Activated T-helper 2 cell treated with anti-CD3 and anti-CD28 coated beads, Interferon-gamma antibody, Interleukin-2, Interleukin-4, amounts not matched to agents 10 μg/mL and 5 μg/mL and 100 μg/mL, durations not matched to agents 14 hours and 24 hours and 36 hours (primary cell): Measurements from ENCODE around the gene TCFL5. TPM values are rescaled to one million over a fixed set of nuclear protein-coding genes. Genes with fewer than 3 reads are reported as not detected.

Experiments used
- DNase-seq: peaks from one replicate; pipeline ENCODE4 v3.0.0; 2021; ENCODE audit warnings: low spot score
- H3K27ac Mint-ChIP-seq: one replicate; pipeline ENCODE4 v1.8.0; 2021; ENCODE audit warnings: mixed read lengths
- H3K27me3 Mint-ChIP-seq: one replicate; pipeline ENCODE4 v1.8.0; 2021; ENCODE audit warnings: low read depth, mixed read lengths
- H3K36me3 Mint-ChIP-seq: one replicate; pipeline ENCODE4 v1.8.0; 2021; ENCODE audit warnings: low read depth, mixed read lengths
- H3K4me1 Mint-ChIP-seq: one replicate; pipeline ENCODE4 v1.8.0; 2021; ENCODE audit warnings: low read depth, mixed read lengths
- H3K4me3 Mint-ChIP-seq: one replicate; pipeline ENCODE4 v1.8.0; 2021; ENCODE audit warnings: low read depth, mild to moderate bottlenecking, moderate library complexity, mixed read lengths
- H3K9me3 Mint-ChIP-seq: one replicate; pipeline ENCODE4 v1.8.0; 2021; ENCODE audit warnings: mixed read lengths
- intact Hi-C: fragments of 100-400 bp; cut with micrococcal nuclease; formaldehyde crosslinking; loops from one replicate; pipeline ENCODE4 v1.15.1; 2023
- total RNA-seq: library from RNA; stranded (reverse); gene quantifications from 2 replicates; pipeline ENCODE4 v1.2.3, GENCODE V29; 2022

The TCFL5 gene
- total RNA-seq, 1 donor from 2014 or later: 5.7 TPM

DNA sequence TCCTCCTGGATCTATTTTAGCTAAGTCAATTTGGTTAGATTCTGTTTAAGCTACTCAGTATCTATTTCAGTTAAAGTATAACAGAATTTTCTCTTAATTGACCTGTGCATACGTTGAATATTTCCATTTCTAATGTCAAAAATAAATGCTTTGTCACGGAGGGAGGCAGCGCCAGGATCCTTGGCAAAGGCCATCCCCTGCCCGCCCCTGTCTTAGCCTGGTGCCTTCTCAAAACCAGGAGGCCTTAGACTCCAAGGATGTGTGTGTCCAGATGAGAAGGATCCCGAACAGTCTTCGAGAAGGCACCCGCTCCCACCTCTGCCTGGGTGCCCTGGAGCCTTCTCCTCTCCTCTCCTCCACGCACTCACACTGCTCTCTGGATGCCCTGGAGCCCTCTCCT, 22.4 kb downstream of the TCFL5 start:
- no peaks in the 10 kb centered on the region for H3K4me1 Mint-ChIP-seq
- no peak for DNase-seq
- H3K36me3 Mint-ChIP-seq: no peaks in the 10 kb centered on the region
- no peaks in the 10 kb centered on the region for H3K27me3 Mint-ChIP-seq
- no peak overlapping the region for H3K4me3 Mint-ChIP-seq
- no peak overlapping the region for H3K27ac Mint-ChIP-seq
- no peaks in the 10 kb centered on the region for H3K9me3 Mint-ChIP-seq
- intact Hi-C loops: no loop called here

DNA sequence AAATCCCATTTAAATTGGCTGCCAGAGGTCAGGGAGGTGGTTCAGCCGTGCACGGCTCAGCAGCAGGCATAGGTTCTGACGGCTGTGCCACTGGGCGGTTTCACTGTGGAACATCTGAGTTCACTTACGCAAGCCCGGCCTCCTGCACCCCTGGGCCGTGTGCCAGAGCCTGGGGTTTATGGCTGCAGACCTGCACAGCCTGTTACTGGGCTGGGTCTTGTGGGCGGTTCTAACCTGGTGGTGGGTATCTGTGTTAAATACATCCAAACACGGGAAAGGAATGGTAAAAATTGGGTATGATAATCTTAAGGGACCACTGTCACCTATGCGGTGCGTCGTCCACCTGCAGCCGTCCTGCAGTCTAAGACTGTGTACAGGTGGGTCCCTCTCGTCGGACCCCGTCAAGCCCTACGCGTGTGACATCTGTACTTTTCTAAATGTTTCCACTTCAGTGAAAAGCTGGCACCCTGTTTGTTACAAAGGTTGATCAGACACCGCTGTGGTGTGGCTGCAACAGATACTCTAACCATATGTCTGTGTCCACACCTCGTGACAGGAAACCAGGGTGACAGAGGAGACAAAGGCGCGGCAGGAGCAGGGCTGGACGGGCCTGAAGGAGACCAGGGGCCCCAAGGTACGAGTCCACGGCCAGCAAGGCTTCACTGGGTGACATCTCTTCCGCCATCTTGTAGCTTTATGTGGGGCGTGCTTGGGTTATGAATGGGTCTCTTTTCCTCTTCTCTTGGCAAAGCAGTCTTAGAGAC, 23.3 kb downstream of the TCFL5 start:
- Mint-ChIP-seq H3K4me1 (no peaks in the 10 kb centered on the region), H3K27me3 (no peaks in the 10 kb centered on the region), H3K27ac (no peak overlapping the region), H3K36me3 (no peaks in the 10 kb centered on the region), H3K4me3 (no peak overlapping the region), H3K9me3 (no peaks in the 10 kb centered on the region)
- DNase-seq: no peak
- intact Hi-C loops: no loop called here

DNA sequence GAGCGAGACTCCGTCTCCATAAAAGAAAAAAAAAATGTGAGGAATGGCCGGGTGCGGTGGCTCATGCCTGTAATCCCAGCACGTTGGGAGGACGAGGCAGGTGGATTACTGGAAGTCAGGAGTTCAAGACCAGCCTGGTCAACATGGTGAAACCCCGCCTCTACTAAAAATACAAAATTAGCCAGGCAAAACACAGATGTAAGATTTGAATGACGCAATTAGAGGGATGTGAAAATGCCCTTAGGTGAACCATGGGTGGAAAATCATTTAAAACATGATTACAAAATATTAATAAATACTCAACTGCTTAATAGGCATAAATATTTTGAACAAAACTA, 23.9 kb downstream of the TCFL5 start:
- H3K4me1 Mint-ChIP-seq: peaks cover 2% of the 10 kb centered on the region
- no peaks in the 10 kb centered on the region for H3K27me3 Mint-ChIP-seq
- no peak overlapping the region for H3K4me3 Mint-ChIP-seq

DNA sequence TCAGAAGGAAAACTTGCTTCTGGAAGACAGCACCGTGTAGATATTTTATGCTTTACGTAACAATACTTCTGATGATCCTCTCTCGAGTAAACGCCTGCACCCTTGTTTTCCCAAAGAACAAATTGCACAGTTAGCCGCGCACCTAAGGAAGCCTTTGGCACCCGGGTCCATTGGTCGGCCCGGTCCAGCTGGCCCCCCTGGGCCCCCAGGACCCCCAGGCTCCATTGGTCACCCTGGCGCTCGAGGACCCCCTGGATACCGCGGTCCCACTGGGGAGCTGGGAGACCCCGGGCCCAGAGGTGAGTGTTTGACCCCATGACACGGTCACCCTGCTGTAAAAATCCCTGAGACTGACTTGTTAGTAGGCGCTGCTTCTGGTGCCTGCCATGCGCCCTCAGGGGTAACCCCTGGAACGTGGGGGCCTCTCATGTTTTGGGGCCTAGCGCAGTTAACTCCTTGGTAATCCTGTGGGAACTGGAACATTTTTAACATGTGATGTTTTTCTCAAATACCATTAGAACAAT, 24.6 kb downstream of the TCFL5 start:
- DNase-seq: no peak
- Mint-ChIP-seq H3K27ac (no peak overlapping the region), H3K4me3 (no peak overlapping the region), H3K36me3 (no peaks in the 10 kb centered on the region), H3K4me1 (peaks cover 8% of the 10 kb centered on the region), H3K9me3 (no peaks in the 10 kb centered on the region), H3K27me3 (no peaks in the 10 kb centered on the region)
- intact Hi-C loops: no loop called here

More for the DNA sequence above, 23.9 kb downstream of the TCFL5 start:
- Mint-ChIP-seq H3K36me3 (no peaks in the 10 kb centered on the region), H3K9me3 (no peaks in the 10 kb centered on the region), H3K27ac (no peak overlapping the region)
- intact Hi-C loops: no loop called here
- DNase-seq: no peak

DNA sequence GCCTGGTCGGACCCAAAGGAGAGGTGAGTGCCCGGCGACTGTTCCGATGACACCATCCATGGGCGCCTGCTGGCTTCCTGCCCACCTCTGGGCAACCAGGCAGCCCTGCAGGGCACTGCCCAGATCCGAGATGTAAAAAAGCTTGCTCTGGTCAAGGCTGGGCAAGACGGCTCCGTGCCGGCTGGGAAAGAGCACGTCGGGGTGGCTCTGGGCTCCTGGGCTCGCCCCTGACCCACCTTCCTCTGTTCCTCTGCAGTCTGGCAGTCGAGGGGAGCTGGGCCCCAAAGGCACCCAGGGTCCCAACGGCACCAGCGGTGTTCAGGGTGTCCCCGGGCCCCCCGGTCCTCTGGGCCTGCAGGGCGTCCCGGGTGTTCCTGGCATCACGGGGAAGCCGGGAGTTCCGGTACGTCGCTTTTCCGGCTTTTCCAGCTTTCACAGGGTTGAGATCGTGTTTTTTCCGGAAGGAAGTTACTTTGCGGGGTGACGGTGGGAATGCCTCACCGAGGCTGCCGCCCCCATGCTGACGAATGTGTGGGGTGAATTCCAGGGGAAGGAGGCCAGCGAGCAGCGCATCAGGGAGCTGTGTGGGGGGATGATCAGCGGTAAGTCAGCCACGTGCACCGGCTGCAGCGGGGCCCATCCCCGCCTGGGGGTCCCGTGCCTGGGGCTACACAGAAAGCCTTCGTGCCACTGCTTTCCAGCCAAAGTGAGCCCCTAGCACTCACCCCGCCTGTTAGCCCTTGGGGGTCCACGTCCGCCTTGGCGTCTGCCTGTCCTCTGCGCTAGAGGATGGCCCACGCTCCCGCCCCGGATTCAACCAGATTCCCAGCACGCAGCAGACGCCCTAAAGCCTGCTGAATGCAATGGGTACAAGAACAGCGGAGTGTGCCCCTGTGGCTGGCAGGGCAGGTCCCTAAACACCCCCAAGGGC, 25.4 kb downstream of the TCFL5 start:
- Mint-ChIP-seq H3K27ac (no peak overlapping the region), H3K27me3 (no peaks in the 10 kb centered on the region), H3K4me3 (no peak overlapping the region), H3K4me1 (peaks cover 10% of the 10 kb centered on the region), H3K9me3 (no peaks in the 10 kb centered on the region), H3K36me3 (no peaks in the 10 kb centered on the region)
- no peak for DNase-seq
- intact Hi-C loops: no loop called here

DNA sequence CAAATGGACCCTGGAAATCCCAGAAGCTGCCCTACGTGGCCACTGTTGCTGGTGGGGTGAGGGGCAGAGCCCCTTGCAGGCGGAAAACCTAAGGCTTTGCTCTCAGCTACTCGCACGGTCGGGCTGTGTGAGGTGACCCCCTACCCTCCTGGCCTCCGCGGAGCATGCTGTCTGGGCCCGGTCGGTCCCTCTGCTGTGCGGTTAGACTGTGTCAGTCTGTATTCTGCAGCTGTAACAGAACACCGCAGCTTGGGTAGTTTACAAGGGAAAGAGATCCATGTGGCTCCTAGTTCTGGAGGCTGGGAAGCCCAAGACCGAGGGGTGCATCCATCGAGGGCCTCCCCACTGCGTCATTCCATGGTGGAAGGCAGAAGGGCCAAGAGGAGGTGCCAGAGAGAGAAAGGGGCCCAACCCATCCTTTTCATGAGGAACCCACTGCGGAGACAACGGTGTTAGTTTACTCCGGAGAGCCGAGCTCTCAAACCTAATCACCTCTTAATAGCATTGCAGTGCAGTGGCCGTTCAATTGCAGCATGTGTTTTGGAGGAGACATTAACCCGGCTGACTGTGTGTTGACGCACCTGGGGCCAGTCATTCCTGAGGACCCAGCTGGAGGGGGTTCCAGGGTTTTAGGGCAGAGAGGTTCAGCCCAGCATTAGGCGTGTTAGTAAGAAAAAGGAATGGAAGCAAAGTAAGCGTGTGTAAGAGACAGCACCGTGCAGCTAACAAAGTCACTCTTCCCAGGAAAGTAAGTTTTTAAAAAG, 26.5 kb downstream of the TCFL5 start:
- Mint-ChIP-seq H3K36me3 (no peaks in the 10 kb centered on the region), H3K4me3 (no peak overlapping the region), H3K27ac (no peak overlapping the region), H3K4me1 (peaks cover 10% of the 10 kb centered on the region), H3K9me3 (no peaks in the 10 kb centered on the region), H3K27me3 (no peaks in the 10 kb centered on the region)
- intact Hi-C loops: no loop called here
- no peak for DNase-seq

DNA sequence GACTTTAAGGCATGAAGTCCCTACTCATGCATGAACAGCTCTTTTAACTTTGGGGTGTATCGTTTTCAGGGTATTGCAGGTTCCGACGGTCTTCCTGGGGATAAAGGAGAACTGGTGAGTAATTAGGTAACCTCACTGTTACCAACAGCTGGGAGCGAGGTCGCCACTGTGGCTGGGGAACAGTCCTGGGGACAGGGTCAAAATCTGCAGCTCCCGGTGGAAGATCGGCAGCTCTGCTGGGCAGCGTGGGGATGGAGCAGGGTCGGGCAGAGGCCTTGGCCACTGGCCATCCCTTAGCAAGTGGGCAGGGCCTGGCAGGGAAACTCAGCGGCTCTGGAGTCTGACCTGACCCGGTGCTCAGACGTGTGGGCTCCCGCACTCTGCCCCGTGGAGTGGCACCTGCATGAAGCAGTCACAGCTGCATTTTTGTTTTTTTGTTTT, 28.7 kb downstream of the TCFL5 start:
- Mint-ChIP-seq H3K4me1 (peaks cover 10% of the 10 kb centered on the region), H3K27me3 (no peaks in the 10 kb centered on the region), H3K36me3 (no peaks in the 10 kb centered on the region), H3K9me3 (no peaks in the 10 kb centered on the region), H3K27ac (no peak overlapping the region), H3K4me3 (no peak overlapping the region)
- intact Hi-C loops: no loop called here
- DNase-seq: no peak

DNA sequence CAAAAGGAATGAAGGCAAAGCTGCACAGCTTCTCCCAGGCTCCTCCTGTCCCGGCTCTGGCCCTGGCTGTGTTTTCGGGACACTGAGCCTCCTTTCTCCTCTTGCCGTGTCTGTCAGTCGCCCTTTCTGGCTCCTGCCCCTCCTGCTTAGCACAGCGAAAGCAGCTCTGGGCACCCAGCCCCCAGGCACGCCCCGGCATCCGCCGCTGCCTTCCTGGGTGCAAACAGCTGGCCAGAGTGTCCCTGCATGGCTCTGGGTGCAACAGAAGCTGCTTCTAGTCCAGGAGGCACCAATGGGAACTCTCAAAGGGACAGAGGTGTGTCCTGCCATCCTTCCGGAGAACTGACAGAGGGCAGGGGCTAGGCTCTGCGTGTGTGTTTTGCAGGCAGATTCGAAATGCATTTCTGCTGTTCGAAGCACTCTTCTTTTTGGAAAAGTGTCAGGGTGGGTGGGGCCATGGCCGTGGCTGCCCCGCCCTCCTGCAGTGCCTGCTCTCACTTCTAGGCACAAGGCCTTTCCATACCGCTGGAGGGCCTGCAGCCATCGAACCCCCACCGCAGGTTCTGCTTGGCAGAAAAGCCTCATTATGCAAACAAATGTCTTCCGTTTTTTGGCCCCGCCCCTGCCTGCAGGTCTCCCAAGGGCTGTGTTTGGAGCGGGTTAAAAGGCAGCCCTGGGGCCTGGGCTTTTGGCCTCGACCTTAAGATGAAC, 29.3 kb downstream of the TCFL5 start:
- no peaks in the 10 kb centered on the region for H3K36me3 Mint-ChIP-seq
- H3K4me1 Mint-ChIP-seq: peaks cover 10% of the 10 kb centered on the region
- no peak overlapping the region for H3K4me3 Mint-ChIP-seq
- DNase-seq: peak; percentile 57
- no peaks in the 10 kb centered on the region for H3K9me3 Mint-ChIP-seq
- no peak overlapping the region for H3K27ac Mint-ChIP-seq
- no peaks in the 10 kb centered on the region for H3K27me3 Mint-ChIP-seq
- intact Hi-C loops: no loop called here

DNA sequence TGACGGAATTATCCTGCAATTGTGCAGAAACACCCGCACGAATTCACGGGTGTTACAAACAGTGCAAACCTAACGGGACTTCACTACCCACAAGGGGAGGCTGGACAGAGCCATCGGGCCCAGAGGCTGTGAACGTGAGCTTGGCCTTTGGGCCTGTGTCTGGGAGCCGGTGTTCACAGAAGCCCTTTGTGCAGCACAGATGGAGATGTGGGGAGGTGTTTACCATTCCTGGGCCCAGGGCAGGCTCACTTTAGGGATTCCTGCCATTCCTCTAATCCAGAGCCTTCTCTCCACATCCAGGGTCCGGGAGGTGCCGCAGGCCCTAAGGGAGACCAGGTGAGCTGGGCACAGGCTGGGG, 29.8 kb downstream of the TCFL5 start:
- Mint-ChIP-seq H3K4me1 (peaks cover 10% of the 10 kb centered on the region), H3K36me3 (no peaks in the 10 kb centered on the region), H3K9me3 (no peaks in the 10 kb centered on the region), H3K27ac (peak overlapping the region; percentile 22), H3K27me3 (no peaks in the 10 kb centered on the region), H3K4me3 (no peak overlapping the region)
- intact Hi-C loops: no loop called here
- no peak for DNase-seq

DNA sequence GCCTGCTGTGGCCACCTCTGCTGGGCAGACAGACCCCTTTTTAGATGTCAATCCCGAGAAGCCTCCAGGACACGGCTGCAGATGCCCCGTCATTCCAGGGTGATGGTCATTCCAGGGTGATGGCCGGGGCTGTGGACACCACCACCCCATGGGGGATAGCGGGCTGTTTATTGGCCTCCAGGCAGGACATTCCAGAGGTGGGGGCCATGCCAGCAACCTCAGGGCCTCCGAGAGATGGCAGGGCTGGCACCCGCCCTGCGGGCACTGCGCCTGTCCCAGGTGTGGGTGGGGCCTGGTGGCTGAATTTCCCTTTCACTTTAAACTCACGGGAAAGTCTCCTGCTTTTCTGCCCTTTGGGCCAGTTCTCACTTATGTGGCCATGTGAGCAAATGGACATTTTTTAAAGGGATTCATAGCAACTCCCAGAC, 30.2 kb downstream of the TCFL5 start:
- H3K4me1 Mint-ChIP-seq: peaks cover 10% of the 10 kb centered on the region

DNA sequence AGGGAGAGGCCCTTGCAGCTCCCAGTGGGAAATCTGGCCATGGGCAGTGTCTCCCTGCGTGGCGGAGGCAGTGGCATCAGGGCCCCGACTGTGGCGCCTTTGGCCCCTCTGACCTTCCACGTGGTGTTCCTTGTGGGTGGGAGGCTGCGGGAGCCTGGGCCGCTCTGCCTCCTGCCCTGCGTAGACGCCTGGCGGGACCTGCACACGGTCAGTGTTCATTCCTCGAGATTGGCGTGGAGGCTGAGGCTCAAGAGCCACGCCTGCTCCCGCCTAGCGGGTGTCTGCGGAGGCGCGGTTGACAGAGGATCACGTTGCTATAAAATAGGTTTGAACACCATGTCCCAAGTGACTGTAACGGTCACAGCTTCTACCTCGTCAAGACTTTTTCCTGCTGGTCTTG, 30.8 kb downstream of the TCFL5 start:
- no peak overlapping the region for H3K4me3 Mint-ChIP-seq
- H3K27me3 Mint-ChIP-seq: no peaks in the 10 kb centered on the region
- no peak for DNase-seq
- H3K36me3 Mint-ChIP-seq: no peaks in the 10 kb centered on the region
- peaks cover 10% of the 10 kb centered on the region for H3K4me1 Mint-ChIP-seq
- H3K9me3 Mint-ChIP-seq: no peaks in the 10 kb centered on the region
- no peak overlapping the region for H3K27ac Mint-ChIP-seq
- intact Hi-C loops: no loop called here

More for the DNA sequence above, 30.2 kb downstream of the TCFL5 start:
- H3K27me3 Mint-ChIP-seq: no peaks in the 10 kb centered on the region
- H3K9me3 Mint-ChIP-seq: no peaks in the 10 kb centered on the region
- no peaks in the 10 kb centered on the region for H3K36me3 Mint-ChIP-seq
- no peak overlapping the region for H3K4me3 Mint-ChIP-seq
- intact Hi-C loops: no loop called here
- no peak for DNase-seq
- H3K27ac Mint-ChIP-seq: no peak overlapping the region

DNA sequence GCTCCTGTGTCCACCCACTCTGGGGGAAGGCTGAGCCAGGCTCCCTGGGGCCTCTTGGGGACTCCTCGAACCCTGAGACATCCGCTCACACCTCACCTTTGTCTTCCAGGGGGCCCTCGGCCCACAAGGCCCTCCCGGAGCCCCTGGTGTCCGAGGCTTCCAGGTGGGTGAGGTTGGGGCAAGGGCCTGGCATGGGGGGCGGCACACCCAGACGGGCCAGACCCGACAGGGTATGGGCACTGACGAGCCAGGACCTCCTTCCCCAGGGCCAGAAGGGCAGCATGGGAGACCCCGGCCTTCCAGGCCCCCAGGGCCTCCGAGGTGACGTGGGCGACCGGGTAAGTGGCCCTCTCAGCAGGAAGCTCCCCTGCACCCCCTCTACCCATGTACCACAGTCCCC, 31.4 kb downstream of the TCFL5 start:
- intact Hi-C loops: no loop called here
- H3K27ac Mint-ChIP-seq: no peak overlapping the region
- DNase-seq: no peak
- H3K4me1 Mint-ChIP-seq: peaks cover 10% of the 10 kb centered on the region
- no peaks in the 10 kb centered on the region for H3K27me3 Mint-ChIP-seq
- H3K36me3 Mint-ChIP-seq: no peaks in the 10 kb centered on the region
- H3K4me3 Mint-ChIP-seq: no peak overlapping the region
- H3K9me3 Mint-ChIP-seq: no peaks in the 10 kb centered on the region
